HEK293T (cell line): Measurements from ENCODE around the gene MFSD12.

Experiments
- ARNT ChIP-seq: fragments of 450-650 bp; IDR thresholded peaks from 2 replicates; pipeline ENCODE4 v1.6.1; 2017; ENCODE audit warnings: mild to moderate bottlenecking
- BHLHE40 ChIP-seq: fragments of 450-650 bp; IDR thresholded peaks from 2 replicates; pipeline ENCODE4 v1.6.1; 2016; ENCODE audit warnings: mild to moderate bottlenecking, moderate library complexity, borderline replicate concordance
- FOXA1 ChIP-seq: fragments of 450-650 bp; IDR thresholded peaks from 2 replicates; pipeline ENCODE4 v1.6.1; 2016; ENCODE audit warnings: mild to moderate bottlenecking
- FOXK2 ChIP-seq: fragments of 450-650 bp; IDR thresholded peaks from 2 replicates; pipeline ENCODE4 v1.6.1; 2016; ENCODE audit warnings: mild to moderate bottlenecking
- FOXM1 ChIP-seq: fragments of 450-650 bp; IDR thresholded peaks from 2 replicates; pipeline ENCODE4 v1.6.1; 2017; ENCODE audit warnings: mild to moderate bottlenecking, borderline replicate concordance
- LEF1 ChIP-seq: fragments of 450-650 bp; IDR thresholded peaks from 2 replicates; pipeline ENCODE4 v1.6.1; 2017; ENCODE audit warnings: mild to moderate bottlenecking, borderline replicate concordance
- NFRKB ChIP-seq: fragments of 450-650 bp; IDR thresholded peaks from 2 replicates; pipeline ENCODE4 v1.6.1; 2016; ENCODE audit warnings: mild to moderate bottlenecking, moderate library complexity
- PKNOX1 ChIP-seq: fragments of 450-650 bp; IDR thresholded peaks from 2 replicates; pipeline ENCODE4 v1.6.1; 2016
- SP1 ChIP-seq: fragments of 450-650 bp; IDR thresholded peaks from 2 replicates; pipeline ENCODE4 v1.6.1; 2017
- SUZ12 ChIP-seq: fragments of 450-650 bp; IDR thresholded peaks from 2 replicates; pipeline ENCODE4 v1.6.1; 2016; ENCODE audit warnings: mild to moderate bottlenecking

- TF ChIP-seq PKNOX1 (no peak), FOXM1 (no peak), SUZ12 (no peak), BHLHE40 (no peak), ARNT (no peak), NFRKB (no peak), FOXK2 (no peak), LEF1 (no peak), SP1 (no peak), FOXA1 (no peak)
Observed at GRCh38 chr19:3539756-3540118, 17.6 kb downstream of the MFSD12 start.
